GM12878 (cell line): ENCODE results near the gene DST.

Source experiments
- BACH1 ChIP-seq: fragments of 450-650 bp; IDR thresholded peaks from 2 replicates; pipeline ENCODE4 v1.6.1; 2017; ENCODE audit warnings: mild to moderate bottlenecking, borderline replicate concordance
- CEBPB ChIP-seq, 2 experiments: fragments of 150-350 bp in 1 of 2; IDR thresholded peaks; 2 replicates each; pipeline ENCODE4 v1.6.1; 2012 to 2014; ENCODE audit warnings: low read depth in 2 of 2, low read length in 2 of 2, borderline replicate concordance in 1 of 2, inconsistent platforms in 1 of 2
- FOXK2 ChIP-seq: fragments of 450-650 bp; IDR thresholded peaks from 2 replicates; pipeline ENCODE4 v1.6.1; 2017; ENCODE audit warnings: mild to moderate bottlenecking, moderate library complexity
- GABPA ChIP-seq: IDR thresholded peaks from 2 replicates; pipeline ENCODE4 v1.6.1; 2014; ENCODE audit warnings: antibody characterized with exemption, low read depth, mild to moderate bottlenecking, inconsistent platforms
- NFIC ChIP-seq: IDR thresholded peaks from 2 replicates; pipeline ENCODE4 v1.6.1; 2012; ENCODE audit warnings: low read depth, mild to moderate bottlenecking, inconsistent platforms, low read length, moderate library complexity
- NFYA ChIP-seq: IDR thresholded peaks from 2 replicates; pipeline ENCODE4 v1.6.1; 2011; ENCODE audit warnings: low read depth, mild to moderate bottlenecking, low read length, improper control_type of control experiment, borderline replicate concordance
- NRF1 ChIP-seq: conservative IDR thresholded peaks from 2 replicates; pipeline ENCODE4 v1.6.1; 2011; ENCODE audit warnings: mild to moderate bottlenecking, low read depth, low read length, improper control_type of control experiment
- POLR2A ChIP-seq: IDR thresholded peaks from 2 replicates; pipeline ENCODE4 v1.6.1; 2011; ENCODE audit warnings: low read depth, mild to moderate bottlenecking, low read length
- SREBF2 ChIP-seq: IDR thresholded peaks from 2 replicates; pipeline ENCODE4 v1.6.1; 2012; ENCODE audit warnings: mild to moderate bottlenecking, low read length
- TF ChIP-seq, protein P1 (sequence below), 3 experiments: IDR thresholded peaks in 2 of 3; conservative IDR thresholded peaks in 1 of 3; 2 replicates each; pipeline ENCODE4 v1.5.1; 2011; ENCODE audit warnings: low read depth in 3 of 3, low read length in 3 of 3, mild to moderate bottlenecking in 3 of 3, control low read depth in 2 of 3, moderate library complexity in 2 of 3, inconsistent platforms in 1 of 3, mixed read lengths in 1 of 3; ENCODE audit not compliant: control insufficient read depth in 2 of 3, insufficient read depth in 1 of 3; ENCODE audit errors: extremely low read depth in 1 of 3

DNA sequence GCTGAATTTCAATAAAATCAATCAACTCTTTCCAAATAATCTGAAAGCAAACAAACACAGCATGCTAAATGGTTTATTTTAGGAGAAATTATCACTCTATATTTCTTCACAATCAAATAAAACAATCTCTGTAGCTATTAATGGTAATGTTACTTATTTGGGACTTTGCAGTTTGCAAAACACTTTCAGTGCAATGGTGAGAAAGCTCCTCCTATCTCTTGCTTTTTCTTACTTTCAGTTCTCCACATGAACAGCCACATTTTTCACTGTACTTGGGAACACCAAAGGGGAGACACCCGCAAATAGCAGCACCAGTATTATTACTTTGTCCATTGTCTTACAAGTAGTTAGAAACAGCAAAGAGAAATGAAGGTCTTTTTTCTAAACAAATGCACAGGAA is 92.4 kb downstream of the DST start:
- TF ChIP-seq GABPA (no peak), POLR2A (no peak), NRF1 (no peak), CEBPB (IDR thresholded peaks at IDR 0.05; ENCODE audit: borderline replicate concordance in 1 of 2, low read depth in 2 of 2, low read length in 2 of 2) (no peak), NFYA (no peak), BACH1 (no peak), SREBF2 (no peak), NFIC (no peak), FOXK2 (no peak)
- TF ChIP-seq, protein P1, sequence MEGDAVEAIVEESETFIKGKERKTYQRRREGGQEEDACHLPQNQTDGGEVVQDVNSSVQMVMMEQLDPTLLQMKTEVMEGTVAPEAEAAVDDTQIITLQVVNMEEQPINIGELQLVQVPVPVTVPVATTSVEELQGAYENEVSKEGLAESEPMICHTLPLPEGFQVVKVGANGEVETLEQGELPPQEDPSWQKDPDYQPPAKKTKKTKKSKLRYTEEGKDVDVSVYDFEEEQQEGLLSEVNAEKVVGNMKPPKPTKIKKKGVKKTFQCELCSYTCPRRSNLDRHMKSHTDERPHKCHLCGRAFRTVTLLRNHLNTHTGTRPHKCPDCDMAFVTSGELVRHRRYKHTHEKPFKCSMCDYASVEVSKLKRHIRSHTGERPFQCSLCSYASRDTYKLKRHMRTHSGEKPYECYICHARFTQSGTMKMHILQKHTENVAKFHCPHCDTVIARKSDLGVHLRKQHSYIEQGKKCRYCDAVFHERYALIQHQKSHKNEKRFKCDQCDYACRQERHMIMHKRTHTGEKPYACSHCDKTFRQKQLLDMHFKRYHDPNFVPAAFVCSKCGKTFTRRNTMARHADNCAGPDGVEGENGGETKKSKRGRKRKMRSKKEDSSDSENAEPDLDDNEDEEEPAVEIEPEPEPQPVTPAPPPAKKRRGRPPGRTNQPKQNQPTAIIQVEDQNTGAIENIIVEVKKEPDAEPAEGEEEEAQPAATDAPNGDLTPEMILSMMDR (IDR thresholded peaks at IDR 0.05 in 2 of 3, conservative IDR thresholded peaks at IDR 0.05 in 1 of 3; ENCODE audit: control insufficient read depth in 2 of 3, extremely low read depth in 1 of 3, insufficient read depth in 1 of 3, low read depth in 3 of 3, low read length in 3 of 3) = no peak
